Ovary (tissue), 9 donors: ENCODE results near the gene MYO5B. TPM values are rescaled to one million over a fixed set of nuclear protein-coding genes. Genes with fewer than 3 reads are reported as not detected.

Experiments
- DNase-seq, 5 donors: peaks; one replicate each; pipeline ENCODE4 v3.0.0-alpha.2; 2019 to 2020
- H3K27ac ChIP-seq, 2 donors: fragments of 200-600 bp; one replicate each; pipeline versions ENCODE4 v1.5.1 to v1.8.0; 2019 to 2022
- H3K27me3 ChIP-seq: fragments of 200-600 bp; one replicate; pipeline ENCODE4 v1.8.0; 2022
- H3K36me3 ChIP-seq: fragments of 200-600 bp; sonication (generic); one replicate; pipeline ENCODE4 v1.5.1; 2019
- H3K4me1 ChIP-seq: one replicate; pipeline ENCODE4 v1.8.1; 2013; ENCODE audit warnings: mild to moderate bottlenecking, moderate library complexity; ENCODE audit not compliant: insufficient read depth
- H3K4me3 ChIP-seq: fragments of 200-600 bp; sonication (generic); one replicate; pipeline ENCODE4 v1.5.1; 2017
- H3K9me3 ChIP-seq, 2 donors: fragments of 200-600 bp in 1 of 2; sonication (generic) in 1 of 2; one replicate each; pipeline versions ENCODE4 v1.5.1 to v1.8.1; 2013 to 2019; ENCODE audit warnings: mild to moderate bottlenecking in 1 of 2, moderate library complexity in 1 of 2
- EP300 ChIP-seq: sonication (generic); formaldehyde crosslinking; IDR thresholded peaks from one replicate; pipeline ENCODE4 v1.6.1; 2017; ENCODE audit warnings: antibody characterized with exemption
- POLR2A ChIP-seq: fragments of 450-650 bp; IDR thresholded peaks from one replicate; pipeline ENCODE4 v1.6.1; 2017; ENCODE audit warnings: antibody characterized with exemption, mild to moderate bottlenecking, moderate library complexity
- WGBS, 3 donors: extraction: QIAGEN DNeasy Blood & Tissue Kit in 1 of 3; methylation state at CpG; one replicate each; pipeline versions ENCODE4 v1.1.5 to v1.1.7; 2013 to 2017; 5-methylcytosine and 5-hydroxymethylcytosine counted together
- intact Hi-C, 4 donors: fragments of 100-400 bp; cut with DNase I; formaldehyde crosslinking; loops; one replicate each; pipeline versions ENCODE4 v1.11.0 to v1.15.1; 2022 to 2023
- polyA plus RNA-seq, 2 donors: library from polyadenylated mRNA; stranded (reverse); fragments of 200-250 nt in 1 of 2; fragments of 350-450 nt in 1 of 2; fragmentation: Illumina TruSeq in 1 of 2; extraction: RNeasy Lipid Tissue Mini Kit (QIAGEN cat#74804) in 1 of 2; gene quantifications; one replicate each; pipeline ENCODE4 v1.2.3, GENCODE V29; 2013 to 2014
- total RNA-seq, 7 donors: library from RNA; depleted of rRNA in 2 of 7; stranded (reverse); fragments of >200 nt in 2 of 7; fragmentation: NEBNext Ultra II Directional in 3 of 7; extraction: Animal tissue kit (Norgen Biotek cat#: 25700) in 3 of 7; gene quantifications; one replicate each; pipeline versions ENCODE4 v1.1.0 to v1.2.4, GENCODE V29; 2016 to 2023
- TF ChIP-seq, protein P1 (sequence below), 3 donors: fragments of 450-650 bp in 2 of 3; fragments of 200-600 bp in 1 of 3; IDR thresholded peaks; one replicate each; pipeline versions ENCODE4 v1.5.1 to v1.8.0; 2016 to 2022; ENCODE audit warnings: antibody characterized with exemption in 3 of 3, mild to moderate bottlenecking in 1 of 3
- donor health status: DM: no; HTN: no; CAD: no; lungs with moderate emphysema.
- donor health status: DM: no; HTN: no; CAD: no.
- donor health status: Bipolar disorder and iron deficiency.
- donor health status: DM: yes; HTN: yes; CAD: no.
- donor health status: DM: no; HTN: no; CAD: no.
- donor health status: DM: yes; HTN: yes; CAD: no.

Gene MYO5B
- total and polyA plus RNA-seq, 9 donors = 0.25 to 25.5 (median 1.5) TPM

DNA sequence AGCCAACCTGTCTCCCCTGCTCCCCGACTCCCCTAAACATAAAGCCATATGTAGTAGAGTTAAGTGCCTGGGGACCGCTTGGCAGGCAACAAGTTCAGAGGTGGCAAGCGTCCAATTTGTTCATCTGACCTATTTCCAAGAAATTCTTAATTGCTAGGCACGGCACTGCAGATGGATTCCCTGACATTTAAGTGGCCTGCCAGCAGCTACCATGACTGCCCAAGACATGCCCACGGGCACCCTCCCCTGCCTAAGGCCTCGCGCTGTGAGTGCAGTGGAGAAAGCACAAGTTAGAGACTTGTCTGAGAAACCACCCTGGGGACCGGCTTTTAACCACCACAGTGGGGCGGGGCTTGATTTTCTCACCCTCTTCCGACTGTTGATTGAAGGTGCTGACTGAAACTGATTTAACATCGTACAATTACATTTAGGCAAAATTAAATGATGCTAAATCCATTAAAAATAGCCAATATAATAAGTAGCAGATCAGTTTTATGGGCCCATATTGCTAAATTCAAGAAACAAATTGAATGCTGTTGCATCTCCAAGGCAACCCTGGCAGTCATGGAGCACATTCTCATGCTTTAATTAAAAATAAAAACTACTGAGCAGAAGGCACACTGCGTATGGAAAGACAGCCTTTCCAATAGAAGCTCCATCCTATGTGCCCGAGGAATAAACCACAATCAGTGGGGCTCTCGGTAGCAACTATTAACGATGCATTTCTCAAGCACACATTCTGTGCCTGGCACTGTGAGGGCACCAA, 218.0 kb downstream of the MYO5B start:
- H3K4me1 ChIP-seq = no peaks in the 10 kb centered on the region
- TF ChIP-seq, protein P1, sequence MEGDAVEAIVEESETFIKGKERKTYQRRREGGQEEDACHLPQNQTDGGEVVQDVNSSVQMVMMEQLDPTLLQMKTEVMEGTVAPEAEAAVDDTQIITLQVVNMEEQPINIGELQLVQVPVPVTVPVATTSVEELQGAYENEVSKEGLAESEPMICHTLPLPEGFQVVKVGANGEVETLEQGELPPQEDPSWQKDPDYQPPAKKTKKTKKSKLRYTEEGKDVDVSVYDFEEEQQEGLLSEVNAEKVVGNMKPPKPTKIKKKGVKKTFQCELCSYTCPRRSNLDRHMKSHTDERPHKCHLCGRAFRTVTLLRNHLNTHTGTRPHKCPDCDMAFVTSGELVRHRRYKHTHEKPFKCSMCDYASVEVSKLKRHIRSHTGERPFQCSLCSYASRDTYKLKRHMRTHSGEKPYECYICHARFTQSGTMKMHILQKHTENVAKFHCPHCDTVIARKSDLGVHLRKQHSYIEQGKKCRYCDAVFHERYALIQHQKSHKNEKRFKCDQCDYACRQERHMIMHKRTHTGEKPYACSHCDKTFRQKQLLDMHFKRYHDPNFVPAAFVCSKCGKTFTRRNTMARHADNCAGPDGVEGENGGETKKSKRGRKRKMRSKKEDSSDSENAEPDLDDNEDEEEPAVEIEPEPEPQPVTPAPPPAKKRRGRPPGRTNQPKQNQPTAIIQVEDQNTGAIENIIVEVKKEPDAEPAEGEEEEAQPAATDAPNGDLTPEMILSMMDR (IDR thresholded peaks at IDR 0.05) = no peak
- TF ChIP-seq EP300 = no peak
- TF ChIP-seq POLR2A = no peak
- WGBS, 3 donors = 74 to 80% (median 76%) methylated on average over 15 of the region's 15 CpGs
- intact Hi-C loops = no loop called here
- no peaks in the 10 kb centered on the region for H3K27me3 ChIP-seq
- no peaks in the 10 kb centered on the region for H3K9me3 ChIP-seq
- H3K27ac ChIP-seq = no peak overlapping the region
- no peak overlapping the region for H3K4me3 ChIP-seq
- no peak for DNase-seq
- H3K36me3 ChIP-seq = no peaks in the 10 kb centered on the region

DNA sequence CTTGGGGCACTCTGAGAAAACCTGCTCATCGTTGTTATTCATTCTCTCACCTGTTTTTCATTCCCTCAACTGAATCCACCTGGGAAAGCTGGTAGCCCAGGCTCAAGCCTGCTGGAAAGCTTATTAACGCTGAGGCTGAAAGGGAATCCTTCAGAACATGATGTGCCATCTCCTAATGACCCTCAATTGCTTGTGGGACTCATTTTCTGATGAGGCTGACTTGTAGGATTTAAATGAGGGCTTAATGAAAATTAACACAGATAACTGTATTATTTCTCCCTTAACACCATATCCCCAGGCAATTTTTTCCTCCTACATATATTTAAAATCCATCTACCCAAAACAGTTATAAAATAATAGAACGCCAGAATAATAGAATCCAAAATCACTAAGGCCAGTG, 218.9 kb downstream of the MYO5B start:
- no peak for DNase-seq
- Histone ChIP-seq H3K9me3 (no peaks in the 10 kb centered on the region), H3K27me3 (no peaks in the 10 kb centered on the region), H3K4me3 (no peak overlapping the region), H3K36me3 (no peaks in the 10 kb centered on the region), H3K4me1 (no peaks in the 10 kb centered on the region), H3K27ac (no peak overlapping the region)
- WGBS, 3 donors = 82 to 93% (median 89%) methylated on average over 3 of the region's 3 CpGs
- TF ChIP-seq, protein P1 (IDR thresholded peaks at IDR 0.05) = no peak
- no peak for TF ChIP-seq EP300
- TF ChIP-seq POLR2A = no peak
- intact Hi-C loops = no loop called here

DNA sequence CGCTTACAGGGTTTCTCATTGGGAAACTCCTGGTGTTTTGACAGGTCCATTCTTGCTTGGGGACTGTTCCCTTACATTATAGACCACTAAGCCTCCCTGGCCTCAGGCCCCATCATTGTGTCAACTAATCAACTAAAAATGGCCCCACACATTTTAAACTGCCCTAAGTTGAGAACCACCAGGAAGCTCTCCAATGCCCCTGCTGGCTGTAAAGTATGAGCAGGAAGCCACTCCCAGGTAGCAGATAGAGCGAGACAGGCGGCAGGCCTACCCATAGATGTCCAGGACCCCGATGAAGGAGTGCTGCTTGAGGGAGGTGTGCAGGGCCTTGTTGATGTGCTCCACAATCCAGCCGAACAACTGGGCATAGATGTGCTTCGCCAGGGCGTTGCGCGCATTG, 220.9 kb downstream of the MYO5B start:
- no peaks in the 10 kb centered on the region for H3K36me3 ChIP-seq
- no peaks in the 10 kb centered on the region for H3K27me3 ChIP-seq
- TF ChIP-seq POLR2A = no peak
- TF ChIP-seq EP300 = no peak
- TF ChIP-seq, protein P1 (IDR thresholded peaks at IDR 0.05) = no peak
- WGBS, 3 donors = 86 to 96% (median 89%) methylated on average over 9 of the region's 9 CpGs
- H3K9me3 ChIP-seq = no peaks in the 10 kb centered on the region
- intact Hi-C loops = no loop called here
- no peaks in the 10 kb centered on the region for H3K4me1 ChIP-seq
- no peak overlapping the region for H3K4me3 ChIP-seq
- no peak overlapping the region for H3K27ac ChIP-seq
- DNase-seq = no peak

DNA sequence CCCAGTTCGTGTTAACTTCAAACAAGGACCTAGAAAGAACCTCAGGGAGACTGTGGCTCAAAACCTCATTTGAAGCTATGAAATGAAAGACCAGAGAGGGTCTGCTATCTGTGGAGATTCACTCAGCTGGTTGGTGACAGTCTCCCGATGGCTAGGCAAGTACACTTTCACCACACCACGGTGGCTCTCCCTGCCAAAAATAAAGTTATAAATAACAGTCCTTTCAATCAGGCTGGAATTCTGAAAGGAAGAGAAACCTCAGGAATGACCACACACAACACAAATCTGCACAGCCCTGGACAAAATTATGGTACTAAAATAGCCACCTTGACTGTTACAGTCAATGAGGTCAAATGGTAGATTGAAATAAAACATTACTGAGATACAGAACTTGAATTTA, 221.4 kb downstream of the MYO5B start:
- intact Hi-C loops = no loop called here
- Histone ChIP-seq H3K27ac (no peak overlapping the region), H3K36me3 (no peaks in the 10 kb centered on the region), H3K9me3 (no peaks in the 10 kb centered on the region), H3K27me3 (no peaks in the 10 kb centered on the region), H3K4me1 (no peaks in the 10 kb centered on the region), H3K4me3 (no peak overlapping the region)
- DNase-seq = no peak
- TF ChIP-seq, protein P1 (IDR thresholded peaks at IDR 0.05) = no peak
- TF ChIP-seq EP300 (no peak), POLR2A (no peak)
- 79 to 86% (median 84%) methylated on average over 3 of the region's 3 CpGs for WGBS, 3 donors
